HG03025 (cell line): ENCODE results near the gene HEPACAM.
"Not testable (repeated sequence)": the region's sequence is repeated elsewhere in the genome, so short reads cannot be mapped to it uniquely, and the experiment has no call there.

ENCODE experiments used
- ATAC-seq: cut with Tn5 transposase; IDR thresholded peaks from one replicate; pipeline ENCODE4 v1.9.1; 2021; ENCODE audit warnings: mild to moderate bottlenecking, moderate library complexity; ENCODE audit not compliant: unreplicated experiment, low FRiP score

The HEPACAM gene

GRCh38 chr11:124935548-124936514, at the start of gene HEPACAM:
TSS of gene HEPACAM (minus strand) at chr11:124936047. CDS start at chr11:124936006, 41 bp downstream.
- ATAC-seq: no peak

- no peak for ATAC-seq
Observed at GRCh38 chr11:124984512-124984854, 48.6 kb upstream of the HEPACAM start.

GRCh38 chr11:124983674-124984511, 48.0 kb upstream of the HEPACAM start:
- ATAC-seq: no peak

GRCh38 chr11:124982043-124982442, 46.2 kb upstream of the HEPACAM start:
- no peak for ATAC-seq

- no peak for ATAC-seq
Observed at GRCh38 chr11:124978316-124978715, 42.5 kb upstream of the HEPACAM start.

GRCh38 chr11:124977006-124977405, 41.2 kb upstream of the HEPACAM start:
- no peak for ATAC-seq

- ATAC-seq: no peak
Observed at GRCh38 chr11:124976531-124976930, 40.7 kb upstream of the HEPACAM start.

GRCh38 chr11:124971810-124972209, 36.0 kb upstream of the HEPACAM start:
- no peak for ATAC-seq

- no peak for ATAC-seq
Observed at GRCh38 chr11:124970925-124971324, 35.1 kb upstream of the HEPACAM start.

GRCh38 chr11:124968197-124968596, 32.4 kb upstream of the HEPACAM start:
- not testable (repeated sequence) for ATAC-seq

- ATAC-seq: peak; percentile 72
Observed at GRCh38 chr11:124961972-124962609, 26.2 kb upstream of the HEPACAM start.

GRCh38 chr11:124955035-124955434, 19.2 kb upstream of the HEPACAM start:
- no peak for ATAC-seq

GRCh38 chr11:124954590-124954955, 18.7 kb upstream of the HEPACAM start:
- no peak for ATAC-seq

- ATAC-seq: peak; percentile 100
Observed at GRCh38 chr11:124953753-124954589, 18.1 kb upstream of the HEPACAM start, which contains the start of gene CCDC15. TSS of gene CCDC15 (plus strand) at chr11:124954202. CDS start at chr11:124954733, 531 bp downstream.

GRCh38 chr11:124951341-124951740, 15.5 kb upstream of the HEPACAM start:
- ATAC-seq: no peak

- ATAC-seq: no peak
Observed at GRCh38 chr11:124950601-124951330, 14.9 kb upstream of the HEPACAM start.

GRCh38 chr11:124946735-124947141, 10.9 kb upstream of the HEPACAM start:
- ATAC-seq: no peak

GRCh38 chr11:124945826-124946225, 10.0 kb upstream of the HEPACAM start:
- no peak for ATAC-seq

- ATAC-seq: no peak
Observed at GRCh38 chr11:124944565-124944964, 8.7 kb upstream of the HEPACAM start.
